ENCODE measurements around the gene ITGAE. TPM values are rescaled to one million over a fixed set of nuclear protein-coding genes. Genes with fewer than 3 reads are reported as not detected.

ITGAE gene
- total and polyA plus RNA-seq, 10 of the 15 experiments (the other 5 are each of a cell fraction or from before 2014, with no cell fraction given), result 13.1 to 161 (median 34.8) TPM

GRCh38 chr17:3704931-3705717, 95.9 kb downstream of the ITGAE start:
- ChIA-PET CTCF (interaction anchor here (0.6 to 2.1 kb wide), 2 partner anchors 33 to 206 kb away, joined by 3 to 5 read pairs; no protein-coding TSS in a partner anchor), POLR2A (no interaction called here), RAD21 (ENCODE audit: unreplicated experiment) (no interaction called here), SMC1A (ENCODE audit: uncharacterized antibody, unreplicated experiment) (no interaction called here)
- Histone ChIP-seq H3K4me3 (no peak overlapping the region), H3K9me3 (replicated peaks; ENCODE audit: control insufficient read depth, insufficient read depth, low read length) (peaks cover 3% of the 10 kb centered on the region; the same call in 2 of the 3 replicates), H3K4me1 (ENCODE audit: control insufficient read depth, insufficient read depth, low read length) (peaks cover 4% of the 10 kb centered on the region; the same call in 1 of the 2 replicates), H4K20me1 (ENCODE audit: control insufficient read depth, insufficient read depth) (no peaks in the 10 kb centered on the region), H3K4me2 (ENCODE audit: control insufficient read depth, insufficient read depth) (no peak overlapping the region), H3K36me3 (ENCODE audit: control insufficient read depth in 2 of 2, insufficient read depth in 2 of 2, low read length in 1 of 2) (no peaks in the 10 kb centered on the region), H2AFZ (ENCODE audit: control insufficient read depth, low read depth, low read length) (no peak overlapping the region), H3K27me3 (replicated peaks in 1 of 2; ENCODE audit: control insufficient read depth in 2 of 2, insufficient read depth in 2 of 2, low read length in 1 of 2) (no peaks in the 10 kb centered on the region), H3K9ac (ENCODE audit: control insufficient read depth, insufficient read depth, low read length) (no peak overlapping the region), H3K79me2 (ENCODE audit: control insufficient read depth, insufficient read depth, low read length) (no peaks in the 10 kb centered on the region), H3K27ac (ENCODE audit: control insufficient read depth, insufficient read depth) (no peak overlapping the region)
- ATAC-seq, result no peak
- BruUV-seq (replicated peaks), result no TSS peak
- TF ChIP-seq NFXL1 (IDR thresholded peaks at IDR 0.05; ENCODE audit: borderline replicate concordance), result no peak
- TF ChIP-seq JUND (IDR thresholded peaks at IDR 0.05; ENCODE audit: low read depth, low read length), result no peak
- TF ChIP-seq SUPT20H (IDR thresholded peaks at IDR 0.05; ENCODE audit: borderline replicate concordance, control insufficient read depth, low read depth, low read length), result no peak
- TF ChIP-seq SUZ12 (IDR thresholded peaks at IDR 0.05; ENCODE audit: unreplicated experiment), result no peak
- TF ChIP-seq CEBPZ (IDR thresholded peaks at IDR 0.05; ENCODE audit: low read depth, low read length), result no peak
- TF ChIP-seq ZNF622 (IDR thresholded peaks at IDR 0.05), result no peak
- TF ChIP-seq RB1 (IDR thresholded peaks at IDR 0.05; ENCODE audit: borderline replicate concordance), result no peak
- WGBS (ENCODE audit: insufficient coverage, insufficient replicate concordance, low lambda C conversion rate, missing lambda C conversion rate), result 74% methylated on average over 20 of the region's 20 CpGs
- intact Hi-C loops (cut with micrococcal nuclease; ENCODE audit: unreplicated experiment) (no loop called here), in situ Hi-C loops (cut with MboI) (loop anchor here (25.0 kb wide), 1 partner anchor 1507 kb away; no protein-coding TSS in a partner anchor)
- no peak for DNase-seq (ENCODE audit: low read depth, low spot score)
- no peak for FAIRE-seq

All from GM12878 (cell line).